Frontal cortex (tissue), 4 donors: Measurements from ENCODE around the gene ITPRIP. TPM values are rescaled to one million over a fixed set of nuclear protein-coding genes. Genes with fewer than 3 reads are reported as not detected.

ENCODE experiments used
- DNase-seq, 2 donors: peaks; one replicate each; pipeline ENCODE4 v3.0.0; 2012; ENCODE audit warnings: low spot score in 2 of 2
- FAIRE-seq: peaks from 2 replicates; lab custom pipeline; 2012; peaks lifted over from hg19 to GRCh38; lab: Jason Lieb, UNC
- total RNA-seq: library from RNA; depleted of rRNA; stranded (reverse); fragments of >200 nt; gene quantifications from one replicate; pipeline ENCODE4 v1.2.3, GENCODE V29; 2014
- donor health status: control.
- donor health status: control.
- donor health status: control.

Gene ITPRIP
- total RNA-seq, 1 donor from 2014 or later, result 1.2 TPM

DNA sequence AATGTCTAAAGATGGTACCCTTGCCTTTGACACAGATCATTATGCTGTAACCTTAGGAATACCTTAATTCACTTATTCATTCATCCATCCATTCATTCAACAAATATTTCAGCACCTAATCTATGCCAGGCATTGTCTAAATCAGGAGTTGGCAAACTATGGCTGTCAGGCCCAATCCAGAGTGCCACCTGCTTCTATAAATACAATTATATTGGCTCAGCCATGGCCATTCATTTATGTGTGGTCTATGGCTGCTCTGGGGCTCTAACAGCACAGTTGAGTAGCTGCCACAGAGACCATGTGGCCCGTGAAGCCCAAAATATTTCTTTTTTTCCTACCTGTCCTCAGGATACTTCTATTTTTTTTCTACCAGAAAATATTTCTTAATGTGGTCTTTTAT, 6.0 kb upstream of the ITPRIP start:
- FAIRE-seq (no peak), DNase-seq (no peak)

DNA sequence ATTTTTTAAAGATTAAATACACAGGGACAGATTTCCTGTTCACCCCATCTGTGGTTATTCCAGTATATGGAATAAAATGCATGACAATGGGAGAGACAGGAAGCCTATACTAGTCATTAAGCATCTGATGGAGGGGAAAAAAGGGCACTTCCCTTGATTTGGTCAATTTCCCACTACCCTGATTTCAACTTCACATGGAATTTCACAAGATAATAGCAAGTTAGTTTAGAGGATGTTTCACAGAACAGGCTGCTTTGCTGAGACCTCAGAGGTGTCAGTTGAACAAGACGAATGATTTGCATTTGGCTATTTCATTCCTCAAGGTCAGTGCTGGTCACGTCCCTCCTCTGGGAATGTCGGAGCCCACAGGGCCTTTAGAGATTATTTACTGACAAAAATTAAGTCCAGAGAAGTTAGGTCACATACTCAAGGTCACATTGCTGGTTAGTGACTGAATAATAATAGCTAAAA, 4.7 kb upstream of the ITPRIP start:
- no peak for DNase-seq
- FAIRE-seq, result no peak

DNA sequence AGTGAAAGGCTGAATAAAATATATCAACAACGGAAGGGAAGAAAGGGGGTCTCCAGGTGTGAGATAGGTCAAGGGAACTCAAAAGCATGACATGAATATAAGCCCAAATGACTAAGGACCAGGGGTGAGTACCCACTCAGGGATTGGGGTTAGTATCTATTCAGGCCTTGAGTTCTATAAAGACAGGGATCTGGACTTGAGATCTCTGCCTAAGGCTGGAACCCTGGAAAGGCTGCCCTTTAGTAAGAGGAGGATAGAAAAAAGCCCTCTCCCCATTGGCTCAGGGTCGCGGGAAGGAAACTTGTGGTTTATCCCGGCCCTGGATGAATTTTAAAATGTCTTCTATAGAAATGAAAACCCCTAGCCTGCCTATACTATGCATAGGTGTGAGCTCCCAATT, 2.4 kb upstream of the ITPRIP start:
- FAIRE-seq, result no peak
- DNase-seq, result no peak

DNA sequence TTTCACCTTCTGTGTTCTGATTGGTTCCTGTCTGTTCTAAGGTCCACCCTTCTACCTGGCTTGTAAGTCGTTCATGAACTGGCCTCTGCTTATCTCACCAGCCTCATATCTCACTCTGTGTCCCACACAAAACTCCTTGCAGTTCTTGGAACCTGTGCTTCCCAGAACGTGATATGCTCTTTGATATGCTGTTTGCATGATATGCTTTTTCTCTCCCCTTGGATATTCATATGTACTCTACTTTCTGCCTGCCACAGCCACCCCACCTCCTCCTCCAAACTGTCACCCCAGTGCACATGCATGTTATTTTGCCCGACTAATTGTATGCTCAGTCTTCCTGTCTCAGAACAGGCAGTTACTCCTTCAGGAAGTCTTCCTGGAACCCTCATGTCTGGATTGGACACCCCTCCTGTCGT, 1.9 kb upstream of the ITPRIP start:
- DNase-seq (no peak), FAIRE-seq (no peak)

DNA sequence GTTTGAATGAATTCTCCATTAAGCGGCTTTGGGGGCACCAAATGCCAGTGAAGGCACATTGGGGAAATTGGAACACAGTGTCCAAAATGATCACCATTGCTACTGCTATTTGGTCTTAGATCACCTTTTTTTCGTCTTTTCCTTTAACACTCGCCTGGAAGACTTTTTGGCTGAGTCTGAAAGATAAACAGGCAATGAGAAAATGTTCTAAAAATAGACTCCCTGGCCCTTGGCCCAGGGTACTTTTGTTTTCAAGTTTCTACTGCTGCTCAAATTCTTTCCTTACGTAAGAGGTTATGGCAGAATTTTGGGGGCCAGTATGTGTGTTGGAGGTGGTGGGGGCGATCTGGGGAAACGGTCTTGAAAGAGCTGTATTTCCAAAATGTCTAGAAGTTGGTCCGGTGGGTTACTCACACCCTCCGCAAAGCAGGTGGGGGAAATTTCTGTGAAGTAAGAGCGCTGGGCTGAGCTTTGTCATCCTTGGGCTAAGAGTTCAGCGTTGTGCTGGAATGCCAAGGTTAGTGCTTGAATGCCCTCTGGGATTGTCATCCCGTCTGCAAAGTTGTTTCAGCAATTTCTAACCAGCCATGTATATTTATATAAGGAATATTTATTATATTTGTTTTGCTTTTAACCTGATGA, 1.3 kb upstream of the ITPRIP start:
- FAIRE-seq (no peak), DNase-seq (no peak)

DNA sequence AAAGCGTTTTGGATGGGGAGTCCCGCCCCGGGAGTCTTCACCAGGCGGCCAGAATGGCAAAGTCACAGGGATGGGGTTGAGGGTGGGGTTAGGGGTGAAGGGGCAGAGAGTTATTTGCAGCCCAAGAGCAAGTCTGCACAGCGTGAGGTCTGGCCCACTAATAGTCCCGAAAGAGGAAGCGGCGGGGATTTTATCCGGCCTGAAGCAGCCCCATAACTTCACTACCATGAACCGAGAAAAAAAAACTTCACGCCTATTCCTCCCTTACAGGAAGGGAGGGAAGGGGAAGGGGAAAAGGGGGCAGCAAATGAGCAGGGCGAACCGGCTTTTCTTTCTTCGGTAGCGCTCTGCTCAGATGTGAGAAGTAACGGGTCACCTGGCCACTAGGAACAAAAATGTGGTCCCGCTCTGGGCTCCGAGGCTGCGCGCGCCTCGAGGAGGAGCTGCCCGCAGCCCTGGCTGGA, 712 bp downstream of the ITPRIP start:
- FAIRE-seq, result no peak
- DNase-seq, result peak in 1 of 2 donors; percentile 39

DNA sequence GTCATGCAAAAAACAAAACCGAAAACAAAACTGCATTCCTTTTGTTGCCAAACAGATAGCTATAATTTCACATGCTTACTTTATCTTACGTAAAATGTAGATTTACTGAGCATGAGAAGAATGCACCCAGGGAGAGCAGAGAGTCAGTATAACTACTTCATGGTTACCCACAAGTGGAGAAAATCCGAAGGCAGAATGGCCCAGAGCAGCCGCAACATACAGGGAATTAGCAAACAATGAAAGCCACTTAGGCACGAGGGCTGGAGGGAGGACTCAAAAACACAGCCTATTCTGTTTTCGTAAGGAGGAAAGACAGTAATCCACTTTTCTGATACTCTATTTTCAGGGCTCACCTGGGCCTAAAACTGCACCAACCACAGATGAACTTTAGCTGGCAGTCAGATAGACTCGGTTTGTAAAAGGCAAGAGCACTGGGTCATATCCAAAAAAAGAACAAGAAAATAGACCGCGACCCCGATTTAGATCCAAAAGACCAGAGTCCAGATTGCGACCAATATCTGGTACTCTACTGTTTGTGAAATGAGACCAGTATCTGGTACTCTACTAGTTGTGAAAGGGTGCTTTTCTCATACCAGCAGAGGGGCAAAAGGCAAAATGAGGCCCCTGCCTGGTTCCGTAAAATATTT, 1.3 kb downstream of the ITPRIP start:
- DNase-seq (no peak), FAIRE-seq (no peak)

DNA sequence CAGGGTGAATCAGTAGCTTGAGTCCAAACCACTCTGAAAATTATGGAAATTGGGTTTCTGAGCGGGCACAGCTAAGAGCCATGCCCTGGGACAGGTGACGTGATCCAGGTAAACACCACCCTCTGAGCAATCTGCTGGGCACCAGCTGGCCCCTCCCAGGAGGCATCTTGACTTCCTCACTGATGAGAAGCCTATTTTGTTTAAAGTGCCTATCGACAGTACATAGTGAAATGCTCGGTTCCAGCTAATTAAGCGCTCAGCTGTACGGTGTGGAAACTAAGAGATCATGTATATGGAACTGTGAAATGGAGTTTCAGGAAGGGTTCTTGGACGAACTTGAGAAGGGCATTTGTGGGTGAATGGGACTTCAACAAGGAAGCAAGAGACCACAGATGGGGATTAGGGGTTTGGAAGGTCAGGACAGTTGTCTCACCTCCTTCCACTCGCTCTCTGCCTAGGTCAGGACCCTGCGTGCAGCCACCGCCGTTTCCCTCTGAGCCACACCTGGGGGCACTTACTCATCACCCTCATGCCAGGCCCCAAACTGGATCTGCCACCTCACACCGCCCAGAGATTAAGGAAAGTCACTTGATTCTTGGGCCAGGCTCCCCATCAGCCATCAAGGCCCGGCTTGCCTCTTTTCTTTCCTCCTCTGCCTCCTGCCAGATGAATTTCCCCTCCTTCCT, 3.2 kb downstream of the ITPRIP start:
- FAIRE-seq (no peak), DNase-seq (no peak)

DNA sequence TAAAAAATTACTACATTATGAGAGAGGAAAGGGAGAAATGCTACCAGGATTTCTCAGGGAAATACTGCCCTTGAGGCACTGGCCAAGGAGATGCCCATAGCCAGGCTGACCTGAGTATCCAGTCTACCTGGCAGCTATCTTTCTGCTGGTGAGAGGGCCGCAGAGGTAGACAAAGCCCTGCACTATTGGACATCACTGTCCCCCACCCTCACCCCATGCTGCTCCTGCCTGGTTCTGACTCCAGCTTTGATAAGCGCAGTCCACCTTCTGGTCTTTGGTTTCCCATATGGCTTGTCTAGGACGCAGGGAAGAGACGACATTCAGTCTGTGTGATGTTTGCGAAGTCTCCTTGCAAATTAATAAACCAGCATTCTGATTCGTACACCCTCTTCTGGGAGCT, 3.7 kb downstream of the ITPRIP start:
- no peak for FAIRE-seq
- DNase-seq, result no peak

DNA sequence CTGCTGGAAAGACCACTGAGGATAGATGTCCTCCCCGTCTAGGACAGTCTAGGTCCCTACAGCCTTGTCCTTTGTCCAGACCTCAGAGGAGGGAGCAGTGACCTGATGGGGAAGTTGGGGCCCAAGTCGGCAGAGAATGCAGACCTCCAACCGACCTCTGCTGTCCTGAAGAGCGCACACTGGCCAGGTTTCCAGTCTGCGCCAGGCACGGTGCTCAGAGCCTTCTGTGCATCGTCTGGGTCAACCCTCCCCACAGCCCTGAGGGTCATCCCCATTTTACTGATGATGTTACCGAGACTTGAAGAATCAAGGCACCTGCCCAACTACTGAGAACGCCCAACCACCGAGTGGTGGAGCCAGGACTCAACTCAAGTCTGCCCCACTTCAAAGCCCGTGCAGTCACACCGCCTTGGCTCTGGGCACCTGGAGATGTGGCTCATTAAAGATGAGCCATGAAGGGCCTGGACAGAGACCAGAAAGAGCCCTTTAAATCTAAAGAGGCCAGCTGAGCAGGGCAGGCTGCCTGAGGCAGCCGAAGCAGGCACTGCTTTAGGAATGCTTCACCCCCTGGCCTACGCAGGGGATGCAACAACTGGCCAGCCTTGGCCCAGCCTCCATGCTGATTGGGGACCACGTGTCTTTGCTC, 4.4 kb downstream of the ITPRIP start:
- no peak for DNase-seq

DNA sequence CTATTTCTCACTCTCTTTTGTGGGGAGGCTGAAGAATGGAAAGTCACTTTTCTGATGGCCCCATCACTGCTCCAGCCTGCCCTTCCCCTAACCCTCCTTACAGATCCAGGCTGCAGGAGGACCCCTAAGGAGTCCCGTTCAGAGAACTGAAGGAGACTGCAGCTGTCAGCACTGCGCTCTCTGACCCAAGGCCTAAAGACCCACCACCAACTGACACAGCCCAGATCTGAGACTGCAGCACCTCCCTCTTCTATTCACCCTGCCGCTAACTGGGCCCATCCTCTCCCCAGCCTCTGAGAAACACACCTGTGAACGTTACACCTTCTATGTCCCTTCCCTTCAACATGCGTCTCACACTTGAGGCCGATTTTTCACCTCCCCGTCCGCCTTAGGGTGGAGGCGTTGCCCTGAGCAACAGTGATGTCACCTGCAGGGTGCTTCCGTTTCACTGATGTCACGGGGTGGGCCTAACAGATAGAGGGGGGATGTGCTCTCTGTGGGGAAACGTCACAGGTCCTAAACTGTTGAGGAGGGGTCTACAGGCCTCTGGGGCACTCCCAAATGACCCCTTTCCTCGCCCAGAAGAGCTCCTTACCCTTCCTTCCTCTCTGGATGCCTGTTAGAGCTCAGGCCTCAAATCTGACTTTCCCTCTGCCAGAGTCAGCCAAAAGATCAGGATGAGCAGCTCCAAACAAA, 5.1 kb downstream of the ITPRIP start:
- DNase-seq, result peak in 1 of 2 donors; percentile 11
- no peak for FAIRE-seq

More for the DNA sequence above, 4.4 kb downstream of the ITPRIP start:
- FAIRE-seq, result no peak

DNA sequence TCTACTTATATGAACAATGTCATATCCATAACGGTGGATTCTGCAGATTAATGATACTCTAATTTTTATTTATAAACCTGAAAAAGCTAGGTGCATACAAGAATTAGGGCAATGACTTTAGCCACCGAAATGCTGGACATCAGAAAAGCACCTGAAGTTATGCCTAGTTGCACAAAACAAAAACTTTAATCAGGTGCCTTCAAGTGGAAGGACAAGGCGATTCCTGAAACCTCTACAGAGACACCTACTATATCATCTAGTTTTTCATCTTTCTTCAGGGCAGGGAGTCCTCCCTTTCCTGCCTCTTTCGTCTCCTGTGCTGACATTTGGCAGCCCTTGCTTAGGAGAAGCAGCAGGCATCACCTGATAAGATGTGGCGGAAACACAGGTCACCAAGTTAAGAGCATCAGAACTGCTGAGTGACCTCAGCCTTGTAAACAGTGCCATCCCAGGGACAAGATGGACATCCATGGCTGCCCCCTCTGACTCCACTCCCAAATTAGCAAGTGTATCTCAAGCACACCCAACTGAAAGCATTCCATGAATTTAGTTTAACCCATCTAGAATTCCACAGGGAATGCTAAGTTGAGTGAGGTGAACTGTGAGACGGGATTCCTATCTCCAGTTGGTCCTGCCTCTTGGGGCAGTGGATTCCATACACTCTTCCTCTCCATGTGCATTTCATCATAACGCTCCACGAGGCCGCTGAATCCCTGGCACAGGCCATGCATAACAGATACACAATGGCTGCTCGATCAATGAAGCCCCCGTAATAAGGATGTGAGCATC, 5.8 kb downstream of the ITPRIP start:
- no peak for FAIRE-seq
- DNase-seq, result no peak

DNA sequence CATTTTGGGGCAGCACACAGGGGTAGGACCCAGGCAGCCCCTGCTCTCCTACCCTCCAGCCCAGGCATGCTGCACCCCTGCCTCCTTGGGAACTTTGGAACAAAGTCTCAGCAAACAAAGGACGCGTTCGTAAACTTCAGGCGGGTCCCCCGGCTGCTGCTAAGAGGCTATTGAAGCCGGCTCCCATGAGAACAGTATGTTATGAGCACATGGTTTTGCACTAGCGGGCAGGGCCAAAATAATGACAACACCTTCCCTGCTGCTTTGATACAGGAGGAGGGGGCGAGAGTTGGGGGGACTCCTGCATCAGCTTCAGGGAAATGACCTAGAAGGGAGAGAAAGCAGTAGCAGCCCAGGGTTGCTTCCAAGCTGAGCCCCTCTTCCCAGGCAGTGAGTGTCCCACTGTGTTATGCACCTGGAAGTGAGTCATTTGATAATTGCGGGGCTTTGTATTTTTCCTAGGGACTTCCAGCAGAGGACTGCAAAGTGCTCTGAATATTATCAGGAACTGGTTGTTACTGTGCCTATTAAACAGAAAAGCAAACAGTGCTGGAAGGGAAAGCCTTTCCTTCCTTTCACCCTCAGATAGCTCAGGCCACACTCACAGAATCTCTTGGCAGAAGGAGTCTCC, 6.9 kb downstream of the ITPRIP start:
- peak in 1 of 2 donors; percentile 27 for DNase-seq
- no peak for FAIRE-seq

DNA sequence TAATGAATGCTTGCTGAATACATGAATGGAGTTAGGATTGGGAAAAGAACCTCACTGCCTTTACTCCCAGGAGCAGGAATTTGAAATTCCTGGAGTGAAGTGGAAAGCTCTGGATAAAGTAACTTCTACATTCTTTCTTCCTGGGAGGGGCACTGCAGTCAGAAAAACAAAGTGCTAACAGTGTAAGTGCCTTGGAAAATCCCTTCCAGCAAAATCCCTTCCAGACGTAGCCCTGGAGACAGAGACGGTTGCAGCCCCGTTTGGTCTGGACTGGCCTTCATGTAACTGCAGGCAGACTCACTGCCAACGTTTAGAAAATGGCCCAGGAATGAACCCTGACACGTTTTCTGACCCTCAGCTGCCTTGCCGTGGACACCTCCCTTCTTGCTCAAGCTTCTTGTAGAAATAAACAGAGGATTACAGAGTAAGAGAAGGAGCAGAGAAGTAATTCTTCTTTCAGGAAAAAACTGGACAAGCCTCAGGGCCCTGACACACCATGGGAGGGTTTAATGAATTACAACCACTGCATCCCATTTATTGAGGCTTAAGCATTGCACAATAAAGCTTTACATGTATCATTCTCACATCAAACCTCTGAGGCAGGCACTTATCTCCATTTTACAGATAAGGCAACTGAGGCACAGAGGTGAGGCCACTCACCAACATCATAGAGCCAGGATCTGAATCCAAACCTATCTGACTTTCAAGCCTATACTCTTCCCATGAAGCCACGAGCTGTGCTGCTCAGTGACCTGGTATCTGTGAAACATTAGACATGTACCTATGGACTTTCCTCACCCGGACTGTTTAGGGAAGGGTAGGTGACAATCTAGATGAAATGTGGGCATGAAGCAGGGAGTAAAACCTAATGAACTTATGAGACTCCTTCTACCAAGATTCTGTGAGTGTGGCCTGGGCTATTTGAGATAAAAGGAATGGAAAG, 7.8 kb downstream of the ITPRIP start:
- FAIRE-seq, result no peak
- no peak for DNase-seq

DNA sequence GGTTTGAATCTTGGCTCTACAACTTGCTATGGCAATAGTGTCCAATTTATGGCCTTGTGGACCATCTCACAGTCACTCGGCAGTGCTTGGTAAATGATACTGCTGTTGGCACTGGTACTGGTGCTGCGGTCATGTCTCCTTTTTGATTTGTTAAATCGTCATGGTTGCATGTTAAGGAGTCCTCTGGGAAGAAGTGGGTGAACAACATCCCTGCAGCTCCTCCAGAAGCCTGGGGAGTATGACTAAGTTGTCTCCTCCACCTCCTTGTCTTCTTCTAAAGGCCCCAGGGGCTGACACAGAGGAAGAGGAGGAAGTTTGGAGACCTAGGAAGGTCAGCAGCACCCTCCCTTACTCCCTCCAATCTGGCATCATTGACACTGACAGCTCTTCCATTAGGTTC, 8.5 kb downstream of the ITPRIP start:
- FAIRE-seq (no peak), DNase-seq (no peak)

DNA sequence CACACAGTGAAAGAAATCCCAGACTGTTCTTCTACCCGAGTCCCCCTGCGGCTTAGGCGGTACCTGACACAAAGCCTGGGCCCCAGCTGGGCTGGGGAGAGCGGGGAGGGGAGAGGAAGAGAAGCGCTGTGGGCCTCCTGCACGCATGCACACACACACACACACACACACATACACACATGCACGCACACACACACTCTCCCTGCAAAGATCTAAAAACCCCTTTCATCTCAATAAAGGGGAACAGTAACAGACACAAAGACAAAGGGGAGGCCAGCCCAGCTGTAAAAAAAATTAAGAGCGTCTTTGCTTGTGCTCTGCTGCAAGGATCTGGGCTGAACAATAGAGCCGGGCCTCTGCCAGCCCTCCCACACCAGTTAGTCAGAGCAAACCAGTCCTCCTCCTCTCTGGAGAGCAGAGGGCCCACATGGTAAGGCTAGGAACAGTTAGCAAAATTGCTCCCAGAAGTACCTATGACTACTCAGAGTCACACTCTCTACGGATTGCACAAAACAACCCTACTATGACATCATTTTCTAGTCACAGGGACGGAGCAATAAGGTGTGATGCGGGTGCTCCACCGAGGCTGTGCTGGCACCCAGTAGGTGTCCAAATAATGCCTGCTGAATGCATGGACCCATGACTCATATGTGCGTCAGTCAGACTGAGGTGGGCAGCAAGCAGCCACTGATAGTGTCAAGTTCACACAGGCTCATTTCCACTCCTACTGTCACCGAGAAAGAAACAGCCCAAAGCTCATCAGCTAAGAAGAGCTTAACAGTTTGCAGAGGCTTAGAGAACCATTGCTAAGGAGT, 9.2 kb downstream of the ITPRIP start:
- DNase-seq (no peak), FAIRE-seq (no peak)

DNA sequence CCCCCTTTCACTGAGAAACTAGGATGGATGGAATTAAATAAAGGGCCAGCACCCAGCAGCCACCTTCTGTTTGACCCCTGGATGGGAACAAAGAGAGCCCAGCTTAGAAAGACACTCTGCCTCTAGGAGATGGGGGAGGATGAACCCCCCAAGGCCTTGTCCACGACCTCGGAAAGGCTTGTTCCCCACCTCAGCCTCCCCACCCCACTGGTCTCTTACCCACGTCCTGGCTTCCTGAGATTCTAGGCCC, 9.7 kb downstream of the ITPRIP start:
- FAIRE-seq (no peak), DNase-seq (no peak)
